IPS DF 6.9 (cell line): Measurements from ENCODE around the gene MRPS26.
"Not testable (repeated sequence)": the region's sequence is repeated elsewhere in the genome, so short reads cannot be mapped to it uniquely, and the experiment has no call there.

Experiments used
- DNase-seq: peaks from one replicate; pipeline ENCODE4 v3.0.0-alpha.2; 2013; ENCODE audit warnings: low read depth, low spot score
- H3K27ac ChIP-seq: one replicate; pipeline ENCODE4 v1.5.1; 2013; ENCODE audit warnings: low read length, control low read depth
- H3K27me3 ChIP-seq: 2 replicates; pipeline ENCODE4 v1.6.1; 2013; ENCODE audit warnings: mild to moderate bottlenecking, low read length; ENCODE audit not compliant: control insufficient read depth, insufficient read depth
- H3K36me3 ChIP-seq: 2 replicates; pipeline ENCODE4 v1.6.1; 2013; ENCODE audit warnings: low read length; ENCODE audit not compliant: control insufficient read depth, insufficient read depth
- H3K4me1 ChIP-seq: 2 replicates; pipeline ENCODE4 v1.6.1; 2013; ENCODE audit warnings: low read length; ENCODE audit not compliant: control insufficient read depth, insufficient read depth
- H3K4me3 ChIP-seq: 2 replicates; pipeline ENCODE4 v1.5.1; 2013; ENCODE audit warnings: mild to moderate bottlenecking, low read length
- H3K9me3 ChIP-seq: 2 replicates; pipeline ENCODE4 v1.6.1; 2013; ENCODE audit warnings: low read length, inconsistent platforms; ENCODE audit not compliant: control insufficient read depth, insufficient read depth
- WGBS: extraction: QIAGEN DNeasy Blood & Tissue Kit; methylation state at CpG from one replicate; pipeline ENCODE4 v1.1.7; 2013; ENCODE audit warnings: mixed read lengths, missing lambda C conversion rate; ENCODE audit not compliant: insufficient read length, insufficient coverage; 5-methylcytosine and 5-hydroxymethylcytosine counted together

MRPS26 gene

DNA sequence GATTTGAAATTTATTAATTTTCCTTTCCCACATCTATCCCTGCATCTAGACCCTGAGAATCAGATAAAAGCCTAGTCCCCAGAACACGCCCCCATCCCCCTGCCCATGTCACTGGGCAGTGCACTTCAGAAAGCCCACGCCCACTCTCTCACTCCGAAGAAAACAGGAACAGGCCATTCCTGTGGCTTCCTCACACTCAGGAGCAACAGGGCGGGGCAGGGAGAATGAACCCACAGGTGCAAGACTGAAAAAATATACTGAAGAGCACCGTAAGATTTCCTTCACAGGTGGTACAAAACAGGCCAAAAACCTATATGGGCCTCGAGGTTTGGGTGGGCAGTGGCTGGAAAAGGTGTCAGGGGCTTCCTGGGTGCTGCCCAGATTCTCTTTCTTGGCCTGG lies 29.0 kb downstream of the MRPS26 start:
- Histone ChIP-seq H3K4me1 (peaks cover 3% of the 10 kb centered on the region), H3K9me3 (no peaks in the 10 kb centered on the region), H3K36me3 (peaks cover 4% of the 10 kb centered on the region; the same call in 1 of the 2 replicates), H3K27me3 (peaks cover 13% of the 10 kb centered on the region; the same call in 1 of the 2 replicates), H3K27ac (no peak overlapping the region), H3K4me3 (no peak overlapping the region)
- WGBS = no CpG with 5 or more reads among the region's 6 CpGs
- DNase-seq = no peak

DNA sequence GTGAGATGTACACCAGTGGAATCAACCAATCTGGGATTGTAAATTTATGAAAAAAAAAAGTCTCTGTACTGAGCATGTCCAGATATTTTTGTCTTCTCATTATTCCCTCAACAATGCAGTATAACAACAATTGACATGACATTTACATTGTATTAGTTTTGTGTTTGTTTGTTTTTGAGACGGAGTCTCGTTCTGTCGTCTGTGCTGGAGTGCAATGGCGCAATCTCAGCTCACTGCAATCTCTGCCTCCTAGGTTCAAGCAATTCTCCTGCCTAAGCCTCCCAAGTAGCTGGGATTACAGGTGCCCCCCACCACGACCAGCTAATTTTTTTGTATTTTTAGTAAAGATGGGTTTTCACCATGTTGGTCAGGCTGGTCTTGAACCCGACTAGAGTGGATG lies 29.5 kb downstream of the MRPS26 start:
- WGBS = no CpG with 5 or more reads among the region's 6 CpGs
- not testable (repeated sequence) for H3K4me3 ChIP-seq, H3K9me3 ChIP-seq, H3K27ac ChIP-seq, DNase-seq, H3K4me1 ChIP-seq, H3K36me3 ChIP-seq
- H3K27me3 ChIP-seq = peaks cover 13% of the 10 kb centered on the region; the same call in 1 of the 2 replicates

DNA sequence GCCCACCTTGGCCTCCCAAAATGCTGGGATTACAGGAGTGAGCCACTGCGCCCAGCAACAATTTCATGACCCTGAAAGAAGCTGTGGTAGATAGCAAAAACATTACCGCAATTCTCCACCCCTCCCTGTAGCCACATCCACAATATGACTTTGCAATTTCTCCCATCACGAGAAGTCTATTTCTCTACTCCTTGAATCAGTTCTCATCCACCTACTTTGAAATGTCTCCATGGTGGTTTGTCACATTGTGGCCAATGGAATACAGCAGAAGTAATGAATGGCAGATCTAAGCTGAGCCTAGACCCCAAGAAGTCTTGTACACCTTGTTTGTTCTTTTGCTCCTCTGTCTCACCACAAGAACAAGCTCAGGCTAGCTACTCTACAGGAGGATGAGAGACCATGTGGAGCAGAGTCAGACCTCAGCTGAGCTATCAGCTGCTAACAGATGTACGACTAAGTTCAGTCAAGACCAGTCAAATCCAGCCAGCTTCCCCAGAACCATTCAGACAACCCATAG lies 31.8 kb downstream of the MRPS26 start:
- Histone ChIP-seq H3K27ac (no peak overlapping the region), H3K4me1 (no peaks in the 10 kb centered on the region), H3K4me3 (no peak overlapping the region), H3K9me3 (no peaks in the 10 kb centered on the region), H3K27me3 (peaks cover 19% of the 10 kb centered on the region), H3K36me3 (no peaks in the 10 kb centered on the region)
- DNase-seq = no peak
- WGBS = no CpG with 5 or more reads among the region's 4 CpGs

DNA sequence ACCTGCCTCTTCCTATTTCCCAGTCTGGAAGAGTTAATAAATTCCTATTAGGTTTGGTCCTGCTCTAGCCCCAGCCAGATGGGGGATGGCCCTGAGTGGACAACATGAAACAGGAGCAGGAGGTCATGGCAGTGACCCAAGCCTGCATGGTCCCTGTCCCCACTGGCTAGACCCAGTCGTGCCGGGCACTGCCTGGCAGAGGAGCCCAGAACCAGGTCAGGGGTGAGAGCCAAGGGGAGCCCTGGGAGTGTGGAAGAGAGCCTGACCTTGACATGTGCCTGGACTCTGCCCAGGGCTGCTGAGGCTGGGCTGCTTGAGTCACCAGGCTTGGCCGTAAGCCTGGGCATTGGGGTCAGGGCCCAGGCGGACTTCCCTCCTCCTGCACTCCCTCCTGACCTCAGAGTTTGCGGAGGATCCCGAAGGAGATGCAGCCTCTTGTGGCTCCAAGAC lies 35.1 kb downstream of the MRPS26 start:
- Histone ChIP-seq H3K4me1 (peaks cover 7% of the 10 kb centered on the region), H3K27me3 (peaks cover 23% of the 10 kb centered on the region), H3K27ac (no peak overlapping the region), H3K4me3 (no peak overlapping the region), H3K36me3 (no peaks in the 10 kb centered on the region; the same call in 1 of the 2 replicates), H3K9me3 (no peaks in the 10 kb centered on the region)
- DNase-seq = no peak
- WGBS = no CpG with 5 or more reads among the region's 6 CpGs

DNA sequence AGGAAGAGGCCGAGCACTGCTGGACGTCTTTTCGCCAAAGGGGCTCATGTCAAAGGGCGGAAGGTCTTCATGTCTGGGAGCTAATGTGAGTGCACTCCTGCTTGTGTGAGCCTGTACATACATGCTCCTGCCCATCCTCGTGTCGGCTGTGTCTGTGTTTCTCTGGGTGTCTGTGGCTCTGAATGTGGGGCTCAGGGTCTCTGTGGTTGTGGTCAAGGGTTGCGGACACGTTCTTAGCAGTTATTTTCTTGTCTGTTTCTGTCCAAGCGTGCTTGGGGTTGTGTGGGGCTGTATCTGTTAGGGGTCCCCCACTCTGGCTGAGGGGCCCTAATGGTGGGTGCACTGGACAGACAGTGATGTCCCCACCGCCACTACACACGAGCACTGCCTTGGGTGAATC lies 35.8 kb downstream of the MRPS26 start:
- WGBS = no CpG with 5 or more reads among the region's 11 CpGs
- Histone ChIP-seq H3K4me1 (peaks cover 7% of the 10 kb centered on the region), H3K27me3 (peaks cover 23% of the 10 kb centered on the region), H3K9me3 (no peaks in the 10 kb centered on the region), H3K27ac (no peak overlapping the region), H3K4me3 (no peak overlapping the region), H3K36me3 (no peaks in the 10 kb centered on the region; the same call in 1 of the 2 replicates)
- no peak for DNase-seq

DNA sequence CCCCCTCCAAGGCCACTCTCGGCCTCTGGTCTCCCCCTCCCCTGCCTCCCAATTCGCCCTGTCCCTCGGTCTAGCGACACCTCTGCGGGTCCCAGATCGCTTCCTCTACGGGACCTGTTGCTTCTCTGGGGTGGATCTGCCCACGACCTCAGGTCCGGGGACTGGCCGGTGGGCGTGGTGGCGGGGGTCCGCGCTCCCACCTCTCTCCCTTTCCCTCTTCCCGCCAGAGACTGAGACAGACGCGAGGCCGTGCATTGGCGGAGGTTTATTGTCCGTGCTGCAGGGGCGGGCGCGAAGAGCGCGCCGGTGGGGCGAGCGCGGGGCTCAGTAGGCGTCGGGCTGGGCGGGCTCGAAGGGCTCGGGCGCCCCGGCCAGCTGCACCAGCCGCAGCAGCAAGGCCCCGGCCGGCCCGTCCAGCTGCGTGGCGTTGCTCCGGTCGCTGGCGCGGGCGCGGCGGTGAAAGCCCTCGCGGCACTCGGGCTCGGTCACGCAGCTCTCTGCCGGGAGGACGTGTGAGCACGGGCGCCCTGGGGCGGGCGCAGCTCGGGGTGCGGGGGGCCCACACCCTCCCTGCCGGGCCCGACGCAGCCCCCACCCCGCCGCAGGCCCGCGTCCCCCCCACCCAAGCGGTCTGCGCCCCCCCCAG lies 36.6 kb downstream of the MRPS26 start:
- H3K27ac ChIP-seq = no peak overlapping the region
- H3K36me3 ChIP-seq = no peaks in the 10 kb centered on the region; the same call in 1 of the 2 replicates
- peaks cover 7% of the 10 kb centered on the region for H3K4me1 ChIP-seq
- DNase-seq = no peak
- no CpG with 5 or more reads among the region's 71 CpGs for WGBS
- H3K27me3 ChIP-seq = peaks cover 23% of the 10 kb centered on the region
- H3K4me3 ChIP-seq = peak overlapping the region; percentile 15; the same call in 1 of the 2 replicates
- H3K9me3 ChIP-seq = no peaks in the 10 kb centered on the region

DNA sequence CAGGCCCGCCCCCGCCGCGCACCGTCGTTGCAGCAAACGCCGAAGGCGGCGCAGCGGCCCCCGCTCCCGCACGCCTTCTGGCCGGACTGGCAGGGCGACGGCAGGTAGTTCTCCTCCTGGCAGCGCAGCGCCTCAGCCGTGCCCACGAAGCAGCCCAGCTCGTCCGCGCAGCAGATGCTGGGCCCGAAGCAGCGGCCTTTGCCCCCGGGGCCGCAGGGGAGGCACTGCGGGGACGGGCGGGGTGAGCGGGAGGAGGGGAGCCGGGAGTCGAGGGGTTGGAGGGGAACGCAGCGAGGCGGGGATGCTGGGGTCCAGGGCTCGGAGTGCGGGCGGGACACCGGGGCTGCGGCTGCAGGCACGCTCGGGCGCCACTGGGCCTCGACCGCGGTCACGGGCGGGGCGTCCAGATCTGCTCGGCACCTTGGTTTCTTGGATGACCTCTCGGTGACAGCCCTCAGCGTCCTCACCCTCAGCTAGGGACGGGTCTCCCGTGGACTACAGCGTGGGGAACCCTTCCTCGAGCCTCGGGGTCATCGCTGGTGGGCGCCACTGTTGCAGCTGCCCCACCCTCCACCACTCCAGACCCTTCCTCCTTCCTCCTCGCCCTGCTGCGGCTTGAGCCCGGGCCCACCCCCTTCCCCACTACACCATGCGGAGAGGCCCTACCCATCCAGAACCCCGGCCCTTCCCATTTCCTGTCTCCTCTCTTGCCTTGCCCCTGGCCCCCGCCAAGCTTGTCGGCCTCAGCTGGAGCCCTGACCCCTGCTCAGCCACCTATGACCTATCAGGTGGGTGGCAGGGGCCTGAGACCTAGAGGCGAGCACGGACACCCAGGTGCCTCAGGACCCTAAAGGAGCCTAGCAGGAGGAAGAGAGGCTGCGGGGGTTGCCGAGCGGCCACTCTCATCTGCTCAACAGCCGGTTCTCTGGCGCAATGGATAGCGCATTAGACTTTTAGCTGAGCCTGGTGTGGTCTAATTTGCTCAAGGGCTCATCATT lies 37.4 kb downstream of the MRPS26 start:
- Histone ChIP-seq H3K27ac (no peak overlapping the region), H3K4me3 (peak overlapping the region; percentile 31; the same call in 1 of the 2 replicates), H3K4me1 (peaks cover 7% of the 10 kb centered on the region), H3K36me3 (no peaks in the 10 kb centered on the region; the same call in 1 of the 2 replicates), H3K27me3 (peaks cover 23% of the 10 kb centered on the region), H3K9me3 (no peaks in the 10 kb centered on the region)
- no peak for DNase-seq
- WGBS = no CpG with 5 or more reads among the region's 76 CpGs

DNA sequence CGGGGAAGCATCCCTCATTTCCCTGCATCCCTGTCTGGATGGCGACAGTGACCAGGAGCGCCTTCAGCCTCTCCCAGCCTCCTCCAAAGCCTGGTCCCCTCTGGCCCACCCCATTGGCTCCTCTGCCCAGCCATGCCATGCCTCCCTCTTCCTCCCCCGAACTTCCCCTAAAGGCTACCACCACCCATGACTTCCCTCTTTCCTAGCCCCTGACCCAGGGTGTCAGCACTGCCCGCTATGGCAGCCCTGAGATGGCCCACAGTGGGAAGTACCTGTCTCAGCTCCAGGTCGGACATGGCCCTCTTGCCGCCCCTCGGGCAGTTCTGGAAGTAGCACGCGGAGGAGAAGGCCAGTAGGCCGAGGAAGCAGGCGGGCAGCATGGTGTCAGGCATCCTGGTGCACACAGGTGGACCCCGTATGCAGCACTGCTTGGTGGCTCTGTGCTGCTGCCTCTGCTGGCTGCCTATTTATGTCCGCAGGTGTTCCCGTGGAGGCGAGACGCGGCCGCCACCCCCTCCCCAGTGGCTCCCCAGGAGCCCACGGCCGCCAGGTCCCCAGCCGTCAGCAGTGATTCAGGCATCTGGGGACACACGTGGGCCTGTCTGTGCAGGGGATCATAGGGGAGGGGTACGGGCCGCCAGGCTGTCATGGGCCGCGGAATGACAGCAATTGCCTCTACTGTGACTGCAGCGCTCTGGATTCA lies 38.6 kb downstream of the MRPS26 start, which contains the start of gene AVP:
AVP (minus strand) TSS at position 442 of the 703 bp plus-strand sequence; CDS start at position 392, 50 bp downstream.
- H3K27me3 ChIP-seq = peaks cover 23% of the 10 kb centered on the region
- H3K27ac ChIP-seq = no peak within 1 kb of the TSS
- no CpG with 5 or more reads among the region's 28 CpGs for WGBS
- no peak for DNase-seq
- peaks cover 7% of the 10 kb centered on the region for H3K4me1 ChIP-seq
- no peaks in the 10 kb centered on the region; the same call in 1 of the 2 replicates for H3K36me3 ChIP-seq
- no peaks in the 10 kb centered on the region for H3K9me3 ChIP-seq
- no peak within 1 kb of the TSS for H3K4me3 ChIP-seq

DNA sequence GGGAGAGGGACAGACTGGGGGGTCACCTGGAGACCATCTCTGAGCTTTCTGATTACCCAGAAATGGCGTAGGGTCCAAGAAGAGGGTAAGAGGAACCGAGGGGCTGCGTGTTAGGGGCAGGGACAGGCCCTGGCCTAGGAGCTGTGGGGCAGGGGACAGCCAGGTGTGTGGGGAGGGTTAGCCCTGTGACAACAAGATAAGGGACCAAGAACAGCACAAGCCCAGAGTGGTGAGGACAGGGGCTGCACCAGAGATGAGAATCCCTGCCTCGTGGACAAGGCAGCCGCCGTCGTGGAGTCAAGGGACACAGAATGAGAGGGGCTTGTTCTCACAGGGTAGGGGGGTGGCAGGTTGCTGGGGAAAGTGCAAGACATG lies 39.1 kb downstream of the MRPS26 start:
- Histone ChIP-seq H3K27ac (no peak overlapping the region), H3K27me3 (peaks cover 23% of the 10 kb centered on the region), H3K4me3 (no peak overlapping the region), H3K36me3 (no peaks in the 10 kb centered on the region; the same call in 1 of the 2 replicates), H3K4me1 (peaks cover 7% of the 10 kb centered on the region), H3K9me3 (no peaks in the 10 kb centered on the region)
- WGBS = no CpG with 5 or more reads among the region's 7 CpGs
- no peak for DNase-seq
